NCI-H2196 (cell line): ENCODE measurements around the gene LARGE1.

Experiments used
- DNase-seq: peaks from one replicate; lab custom pipeline; 2025; ENCODE audit not compliant: unreplicated experiment; lab: John Stamatoyannopoulos, UW

The LARGE1 gene

GRCh38 chr22:33886696-33887095 is 33.6 kb downstream of the LARGE1 start:
- DNase-seq, result no peak

- no peak for DNase-seq
Observed at GRCh38 chr22:33884829-33885228, 35.4 kb downstream of the LARGE1 start.

DNA sequence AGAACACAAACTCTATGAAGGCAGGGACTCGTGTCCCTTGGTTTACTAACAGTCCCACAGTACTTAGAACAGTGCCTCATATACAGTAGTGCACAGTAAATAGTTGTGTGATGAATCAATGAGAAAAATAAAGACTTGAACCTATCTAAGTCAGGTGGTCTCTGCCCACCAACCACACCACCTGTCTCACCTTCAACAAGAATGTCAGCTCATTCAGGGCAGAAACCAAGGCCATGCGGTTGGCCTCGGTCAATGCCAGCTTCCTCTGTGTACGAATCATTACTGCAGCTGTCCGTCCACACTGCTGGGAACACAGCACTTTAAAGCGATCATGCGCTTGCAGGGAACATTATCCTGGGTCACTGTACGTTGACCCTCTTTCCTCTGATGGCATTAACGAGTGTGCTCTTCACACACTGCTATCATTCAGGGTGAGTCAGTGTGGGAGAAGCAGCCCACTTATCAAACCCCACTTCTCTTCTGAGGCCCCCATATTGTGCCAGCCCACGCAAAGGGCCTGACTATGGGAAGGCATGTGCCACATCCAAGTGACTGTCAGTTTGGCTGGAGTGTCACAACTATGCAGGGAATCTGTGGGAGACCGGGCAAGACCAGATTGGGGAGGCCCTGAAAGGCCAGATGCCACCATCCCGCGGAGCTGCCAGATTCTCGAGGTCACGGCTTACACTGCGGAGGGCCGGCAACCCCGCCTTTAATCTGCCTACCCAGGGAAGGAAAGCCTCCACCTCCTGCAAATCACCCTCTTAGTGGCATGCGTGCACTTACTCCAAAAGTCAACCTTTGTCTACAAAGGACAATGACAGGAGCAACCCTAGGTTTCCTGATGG is 36.1 kb downstream of the LARGE1 start:
- no peak for DNase-seq

DNA sequence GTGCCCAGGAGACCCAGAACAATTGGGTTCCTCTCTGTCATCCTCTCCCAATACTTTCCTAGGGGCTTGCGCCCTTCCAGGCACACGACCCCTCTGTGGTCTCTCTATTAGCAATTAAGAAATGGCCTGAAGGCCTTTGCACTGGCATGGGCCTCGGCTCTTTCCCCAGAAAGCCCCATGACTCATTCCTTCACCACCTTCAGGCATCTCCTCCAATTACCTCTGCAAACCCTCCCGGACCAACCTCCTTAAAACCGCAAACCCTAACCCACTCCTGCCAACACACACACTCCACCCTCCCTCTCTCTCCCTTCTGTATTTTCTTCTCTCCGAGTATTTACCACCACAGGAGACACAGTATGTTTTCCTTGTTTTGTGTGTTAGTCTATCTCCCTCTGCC is 36.7 kb downstream of the LARGE1 start:
- DNase-seq, result no peak

DNA sequence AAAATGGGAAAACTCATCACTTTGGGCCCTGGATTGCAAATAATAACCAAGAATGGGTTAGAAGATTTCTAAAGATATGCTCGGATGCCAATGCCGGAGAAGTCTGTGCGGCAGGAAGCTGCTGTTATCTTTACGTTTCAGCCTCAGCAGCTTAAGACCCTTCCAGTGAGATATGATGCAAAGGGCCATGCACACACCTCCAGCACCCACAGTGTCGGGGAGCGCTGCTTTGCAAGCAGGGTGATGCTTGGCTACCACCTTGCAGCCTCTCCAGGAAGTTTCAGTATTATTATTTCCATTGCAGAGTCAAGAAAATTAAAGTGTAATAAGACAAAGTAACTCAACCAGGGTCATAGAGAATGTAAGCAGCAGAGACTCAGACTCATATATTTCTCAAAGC is 37.3 kb downstream of the LARGE1 start:
- no peak for DNase-seq

DNA sequence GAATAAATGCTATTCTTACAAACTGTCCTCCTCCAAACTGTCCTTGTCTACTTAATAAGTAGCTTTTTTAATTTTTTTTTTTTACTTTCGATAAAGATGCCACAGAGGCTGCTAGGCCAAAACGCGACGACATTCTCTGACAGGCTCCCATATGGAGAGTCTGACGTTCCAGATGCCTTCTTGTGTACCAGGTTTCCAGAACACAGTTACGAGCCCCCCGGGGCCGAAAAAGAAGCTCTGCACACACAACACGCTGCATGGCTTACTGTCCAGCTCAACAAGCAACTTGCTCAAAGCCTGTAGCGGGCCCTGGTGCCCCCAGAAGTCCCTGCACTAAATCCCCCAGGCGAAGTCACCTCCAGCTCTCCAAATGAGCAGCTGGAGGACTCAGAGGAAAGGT is 39.3 kb downstream of the LARGE1 start:
- DNase-seq, result no peak

- no peak for DNase-seq
Observed at GRCh38 chr22:33879796-33880195, 40.5 kb downstream of the LARGE1 start.

- no peak for DNase-seq
Observed at GRCh38 chr22:33875316-33875715, 45.0 kb downstream of the LARGE1 start.

- DNase-seq, result no peak
Observed at GRCh38 chr22:33874206-33874605, 46.1 kb downstream of the LARGE1 start.

DNA sequence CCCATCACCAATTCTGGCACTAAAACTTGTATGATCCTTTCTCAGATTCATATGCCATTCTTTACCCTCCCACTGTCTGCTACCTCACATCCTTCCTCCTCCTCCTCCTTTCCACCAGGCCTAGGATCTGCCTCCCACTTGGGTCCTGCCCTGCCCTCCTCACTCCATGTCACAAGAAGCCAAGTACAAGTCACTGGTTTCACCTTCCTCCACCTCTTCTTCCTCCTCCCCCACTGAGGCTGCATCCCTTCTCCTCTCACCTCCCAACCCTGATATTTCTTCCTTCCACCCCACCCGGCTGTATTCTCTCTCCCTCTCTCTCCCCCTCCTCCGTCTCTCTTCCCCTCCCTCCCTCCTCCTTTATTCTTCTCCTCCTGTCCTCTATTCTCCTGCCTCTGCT is 46.6 kb downstream of the LARGE1 start:
- no peak for DNase-seq

- no peak for DNase-seq
Observed at GRCh38 chr22:33873186-33873585, 47.1 kb downstream of the LARGE1 start.

- no peak for DNase-seq
Observed at GRCh38 chr22:33871935-33872334, 48.3 kb downstream of the LARGE1 start.

- DNase-seq, result no peak
Observed at GRCh38 chr22:33869946-33870345, 50.3 kb downstream of the LARGE1 start.

GRCh38 chr22:33867971-33868370 is 52.3 kb downstream of the LARGE1 start:
- DNase-seq, result no peak

- no peak for DNase-seq
Observed at GRCh38 chr22:33867118-33867866, 53.0 kb downstream of the LARGE1 start.

DNA sequence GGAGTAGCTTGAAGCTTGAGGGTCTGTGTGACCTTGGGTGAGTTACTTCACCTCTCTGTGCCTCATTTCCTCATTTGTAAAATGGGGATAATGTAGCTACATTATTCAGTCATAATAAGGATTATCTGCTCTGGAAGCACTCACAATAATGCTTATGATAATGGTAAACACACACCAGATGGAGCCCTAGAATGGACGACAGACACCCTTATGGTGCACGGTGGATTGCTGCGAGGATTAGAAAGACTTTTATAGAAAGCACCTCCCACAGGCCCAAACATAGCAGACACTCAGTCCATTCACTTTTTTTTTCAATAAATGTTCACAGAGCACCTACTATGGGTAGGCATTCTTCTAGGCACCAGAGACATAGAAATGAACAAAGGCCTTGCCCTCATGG is 53.8 kb downstream of the LARGE1 start:
- DNase-seq, result no peak

- DNase-seq, result no peak
Observed at GRCh38 chr22:33865996-33866395, 54.3 kb downstream of the LARGE1 start.

DNA sequence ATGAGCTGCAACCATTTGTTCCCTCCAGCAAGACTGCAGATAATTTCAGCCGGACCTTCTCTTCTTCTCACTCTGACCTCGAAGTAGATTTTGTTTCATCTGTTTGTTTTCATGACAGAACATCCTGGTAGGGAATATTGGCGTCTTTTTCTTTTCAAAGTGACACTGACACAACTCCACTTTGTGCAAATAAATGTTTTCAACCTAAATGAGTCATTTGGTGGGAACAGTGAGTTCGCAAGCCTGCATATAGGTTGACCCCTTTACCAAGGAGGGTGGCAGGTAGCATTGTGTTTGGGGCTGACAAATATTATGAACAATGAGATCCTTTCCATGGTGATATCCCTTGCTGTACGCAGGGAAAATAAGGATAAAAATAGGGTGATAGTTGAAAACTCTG is 55.0 kb downstream of the LARGE1 start:
- no peak for DNase-seq

DNA sequence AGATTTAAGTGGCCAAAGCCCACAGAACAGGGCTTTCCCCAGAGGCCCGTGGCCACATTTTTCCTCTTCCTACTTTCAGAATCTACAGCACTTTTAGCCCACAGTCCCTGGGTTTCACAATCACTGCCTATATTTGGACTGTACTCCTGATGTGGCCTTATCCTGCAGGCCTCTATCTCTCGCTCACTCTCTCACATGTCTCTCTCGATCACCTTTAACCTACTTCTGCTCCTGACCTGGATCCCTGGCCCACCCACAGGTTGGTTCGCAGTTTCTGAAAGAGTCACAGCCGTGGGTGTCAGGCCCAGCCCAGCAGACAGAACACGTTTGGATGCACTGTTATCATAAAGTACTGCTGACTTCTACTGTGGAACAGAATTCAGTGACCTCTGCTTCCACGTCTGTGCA is 55.5 kb downstream of the LARGE1 start:
- DNase-seq, result no peak

GRCh38 chr22:33861216-33861875 is 58.9 kb downstream of the LARGE1 start:
- no peak for DNase-seq

DNA sequence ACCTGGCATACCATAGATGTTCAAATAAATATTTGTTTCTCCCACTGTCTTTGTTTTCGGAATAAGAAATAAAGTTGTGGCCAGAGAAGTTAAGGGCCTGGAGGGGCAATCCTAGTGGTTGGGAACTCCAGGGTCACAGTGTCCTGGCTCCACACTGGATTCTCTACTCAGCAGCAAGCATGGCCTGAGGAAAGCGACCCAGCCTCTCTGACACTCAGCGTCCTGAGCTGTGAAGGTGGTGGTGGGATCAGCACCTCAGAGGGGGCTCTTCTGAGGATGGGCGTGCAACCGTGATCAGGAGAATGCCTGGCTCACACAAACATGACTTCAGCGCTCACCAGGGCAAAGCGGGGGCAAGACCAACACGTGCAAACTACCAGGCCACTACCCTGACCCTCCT is 59.9 kb downstream of the LARGE1 start:
- no peak for DNase-seq

DNA sequence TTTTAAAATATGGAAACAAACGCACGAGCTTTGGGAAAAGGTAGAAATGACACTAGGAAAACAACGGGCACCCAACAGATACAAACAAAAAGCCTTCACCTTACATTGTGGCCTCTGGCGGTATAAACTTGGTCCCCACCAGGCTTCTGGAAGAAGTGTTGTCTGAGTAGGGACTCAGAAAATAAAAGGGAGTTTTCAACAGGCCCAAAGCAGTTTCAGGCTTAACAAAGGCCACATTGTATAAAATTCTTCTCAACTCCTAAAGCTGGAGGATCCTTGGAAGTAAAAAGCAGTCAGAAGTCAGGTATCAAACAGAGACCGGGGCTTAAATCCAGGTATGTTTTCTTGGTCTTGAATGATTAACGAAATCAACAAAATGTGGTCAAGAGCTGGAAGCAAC is 61.0 kb downstream of the LARGE1 start:
- DNase-seq, result no peak
